Smooth muscle cell (in vitro differentiated cells): ENCODE data around the gene C2CD5. TPM values are rescaled to one million over a fixed set of nuclear protein-coding genes. Genes with fewer than 3 reads are reported as not detected.

ENCODE experiments used
- DNase-seq: peaks from one replicate; lab custom pipeline; 2025; ENCODE audit not compliant: unreplicated experiment; lab: John Stamatoyannopoulos, UW
- H2AFZ ChIP-seq: fragments of 200-600 bp; sonication (generic); 2 replicates; pipeline ENCODE4 v1.6.0; 2016; ENCODE audit warnings: antibody characterized with exemption, low read depth, mild to moderate bottlenecking
- H3F3A ChIP-seq: fragments of 200-600 bp; sonication (generic); 2 replicates; pipeline ENCODE4 v1.6.0; 2017; ENCODE audit warnings: antibody characterized with exemption, low read depth
- H3K27ac ChIP-seq: fragments of 200-600 bp; sonication (generic); 2 replicates; pipeline ENCODE4 v1.5.1; 2016; ENCODE audit warnings: low read depth, mild to moderate bottlenecking
- H3K27me3 ChIP-seq: fragments of 200-600 bp; sonication (generic); 2 replicates; pipeline ENCODE4 v1.6.1; 2016; ENCODE audit warnings: low read depth, mild to moderate bottlenecking
- H3K36me3 ChIP-seq: fragments of 200-600 bp; sonication (generic); 2 replicates; pipeline ENCODE4 v1.5.1; 2016; ENCODE audit warnings: low read depth
- H3K4me1 ChIP-seq: fragments of 200-600 bp; sonication (generic); 2 replicates; pipeline ENCODE4 v1.5.1; 2016; ENCODE audit warnings: low read depth
- H3K4me2 ChIP-seq: fragments of 200-600 bp; sonication (generic); 2 replicates; pipeline ENCODE4 v1.6.0; 2016; ENCODE audit warnings: mild to moderate bottlenecking
- H3K4me3 ChIP-seq: fragments of 200-600 bp; sonication (generic); 2 replicates; pipeline ENCODE4 v1.5.1; 2016; ENCODE audit warnings: mild to moderate bottlenecking
- H3K79me2 ChIP-seq: fragments of 200-600 bp; sonication (generic); 2 replicates; pipeline ENCODE4 v1.6.0; 2016; ENCODE audit warnings: low read depth, mild to moderate bottlenecking
- H3K9ac ChIP-seq: fragments of 200-600 bp; sonication (generic); 2 replicates; pipeline ENCODE4 v1.6.0; 2016; ENCODE audit warnings: low read depth
- H3K9me3 ChIP-seq: fragments of 200-600 bp; sonication (generic); replicated peaks from 2 replicates; pipeline ENCODE4 v1.5.1; 2016; ENCODE audit warnings: low read depth
- H4K20me1 ChIP-seq: fragments of 200-600 bp; sonication (generic); 2 replicates; pipeline ENCODE4 v1.6.0; 2016; ENCODE audit warnings: low read depth
- CTCF ChIP-seq: fragments of 200-600 bp; sonication (generic); IDR thresholded peaks from 2 replicates; pipeline ENCODE4 v1.5.1; 2017; ENCODE audit warnings: borderline replicate concordance, mild to moderate bottlenecking, antibody characterized with exemption; ENCODE audit not compliant: insufficient read depth, poor library complexity, severe bottlenecking
- WGBS: methylation state at CpG from one replicate; pipeline ENCODE4 v1.1.7; 2016; ENCODE audit warnings: low lambda C conversion rate; 5-methylcytosine and 5-hydroxymethylcytosine counted together
- polyA plus RNA-seq: library from polyadenylated mRNA; unstranded; fragments of >200 nt; fragmentation: Nextera tagmentation; extraction: Ambion mirVana; gene quantifications from 2 replicates; pipeline ENCODE4 v1.2.1, GENCODE V29; 2016
- total RNA-seq: library from RNA; depleted of rRNA; stranded (reverse); fragments of >200 nt; gene quantifications from 2 replicates; pipeline ENCODE4 v1.2.3, GENCODE V29; 2014

The C2CD5 gene
- total and polyA plus RNA-seq, 2 experiments from 2014 or later, result 6.4 to 13.2 TPM

GRCh38 chr12:22415342-22416309, 128.7 kb downstream of the C2CD5 start:
- Histone ChIP-seq H2AFZ (no peak overlapping the region), H3K27ac (no peak overlapping the region), H3F3A (no peaks in the 10 kb centered on the region), H3K4me1 (no peaks in the 10 kb centered on the region), H3K9ac (no peak overlapping the region), H4K20me1 (no peaks in the 10 kb centered on the region), H3K9me3 (no peaks in the 10 kb centered on the region), H3K27me3 (no peaks in the 10 kb centered on the region), H3K4me3 (no peak overlapping the region), H3K36me3 (no peaks in the 10 kb centered on the region), H3K79me2 (no peaks in the 10 kb centered on the region), H3K4me2 (no peak overlapping the region)
- TF ChIP-seq CTCF, result no peak
- no peak for DNase-seq
- 81% methylated on average over 4 of the region's 4 CpGs for WGBS

GRCh38 chr12:22414742-22415141, 129.6 kb downstream of the C2CD5 start:
- 85% methylated on average over 2 of the region's 2 CpGs for WGBS
- no peaks in the 10 kb centered on the region for H3K4me1 ChIP-seq
- H3K4me3 ChIP-seq, result no peak overlapping the region
- no peak overlapping the region for H3K27ac ChIP-seq
- no peaks in the 10 kb centered on the region for H3K36me3 ChIP-seq
- TF ChIP-seq CTCF, result no peak
- H3K9me3 ChIP-seq, result no peaks in the 10 kb centered on the region
- no peak overlapping the region for H3K9ac ChIP-seq
- no peak overlapping the region for H2AFZ ChIP-seq
- no peaks in the 10 kb centered on the region for H3K79me2 ChIP-seq
- no peaks in the 10 kb centered on the region for H4K20me1 ChIP-seq
- no peaks in the 10 kb centered on the region for H3K27me3 ChIP-seq
- no peak overlapping the region for H3K4me2 ChIP-seq
- H3F3A ChIP-seq, result no peaks in the 10 kb centered on the region
- DNase-seq, result no peak

GRCh38 chr12:22413592-22413991, 130.8 kb downstream of the C2CD5 start:
- Histone ChIP-seq H3K27ac (no peak overlapping the region), H2AFZ (no peak overlapping the region), H3K4me3 (no peak overlapping the region), H3K27me3 (no peaks in the 10 kb centered on the region), H4K20me1 (no peaks in the 10 kb centered on the region), H3F3A (no peaks in the 10 kb centered on the region), H3K9me3 (no peaks in the 10 kb centered on the region), H3K79me2 (no peaks in the 10 kb centered on the region), H3K4me2 (no peak overlapping the region), H3K4me1 (no peaks in the 10 kb centered on the region), H3K9ac (no peak overlapping the region), H3K36me3 (no peaks in the 10 kb centered on the region)
- TF ChIP-seq CTCF, result no peak
- WGBS, result 91% methylated on average over 3 of the region's 3 CpGs
- no peak for DNase-seq
